ENCODE data around the gene OSBPL7.

DNA sequence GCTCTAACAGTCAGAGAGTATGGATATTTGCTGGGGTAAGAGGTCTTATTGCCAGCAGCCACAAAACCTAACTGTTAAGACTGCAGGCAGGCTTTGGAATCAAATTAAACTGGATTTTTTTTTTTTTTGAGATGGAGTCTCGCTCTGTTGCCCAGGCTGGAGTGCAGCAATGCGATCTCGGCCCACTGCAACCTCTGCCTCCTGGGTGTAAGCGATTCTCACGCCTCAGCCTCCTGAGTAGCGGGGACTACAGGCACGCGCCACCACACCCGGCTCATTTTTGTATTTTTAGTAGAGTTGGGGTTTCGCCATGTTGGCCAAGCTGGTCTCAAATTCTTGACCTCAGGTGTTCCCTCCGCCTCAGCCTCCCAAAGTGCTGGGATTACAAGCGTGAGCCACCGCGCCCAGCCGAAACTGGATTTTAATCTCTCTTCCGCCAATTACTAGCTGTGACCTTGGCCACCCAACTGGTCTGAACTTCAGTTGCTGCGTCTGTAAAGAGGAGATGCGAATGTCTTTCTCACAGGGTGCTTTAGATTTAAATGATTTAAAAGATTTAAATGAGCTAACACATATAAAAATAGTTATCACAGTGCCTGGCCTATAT, 8.9 kb upstream of the OSBPL7 start:
- TF ChIP-seq, protein P1, sequence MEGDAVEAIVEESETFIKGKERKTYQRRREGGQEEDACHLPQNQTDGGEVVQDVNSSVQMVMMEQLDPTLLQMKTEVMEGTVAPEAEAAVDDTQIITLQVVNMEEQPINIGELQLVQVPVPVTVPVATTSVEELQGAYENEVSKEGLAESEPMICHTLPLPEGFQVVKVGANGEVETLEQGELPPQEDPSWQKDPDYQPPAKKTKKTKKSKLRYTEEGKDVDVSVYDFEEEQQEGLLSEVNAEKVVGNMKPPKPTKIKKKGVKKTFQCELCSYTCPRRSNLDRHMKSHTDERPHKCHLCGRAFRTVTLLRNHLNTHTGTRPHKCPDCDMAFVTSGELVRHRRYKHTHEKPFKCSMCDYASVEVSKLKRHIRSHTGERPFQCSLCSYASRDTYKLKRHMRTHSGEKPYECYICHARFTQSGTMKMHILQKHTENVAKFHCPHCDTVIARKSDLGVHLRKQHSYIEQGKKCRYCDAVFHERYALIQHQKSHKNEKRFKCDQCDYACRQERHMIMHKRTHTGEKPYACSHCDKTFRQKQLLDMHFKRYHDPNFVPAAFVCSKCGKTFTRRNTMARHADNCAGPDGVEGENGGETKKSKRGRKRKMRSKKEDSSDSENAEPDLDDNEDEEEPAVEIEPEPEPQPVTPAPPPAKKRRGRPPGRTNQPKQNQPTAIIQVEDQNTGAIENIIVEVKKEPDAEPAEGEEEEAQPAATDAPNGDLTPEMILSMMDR (IDR thresholded peaks at IDR 0.05; ENCODE audit: low read length): no peak
- no peak for TF ChIP-seq EZH2 (IDR thresholded peaks at IDR 0.05; ENCODE audit: borderline replicate concordance, low read length)

All from OCI-LY1 (cell line).